SKM-1 (cell line): ENCODE measurements around the gene DMBT1.

Source experiments
- DNase-seq: peaks from one replicate; lab custom pipeline; 2025; ENCODE audit not compliant: unreplicated experiment; lab: John Stamatoyannopoulos, UW

The DMBT1 gene

DNA sequence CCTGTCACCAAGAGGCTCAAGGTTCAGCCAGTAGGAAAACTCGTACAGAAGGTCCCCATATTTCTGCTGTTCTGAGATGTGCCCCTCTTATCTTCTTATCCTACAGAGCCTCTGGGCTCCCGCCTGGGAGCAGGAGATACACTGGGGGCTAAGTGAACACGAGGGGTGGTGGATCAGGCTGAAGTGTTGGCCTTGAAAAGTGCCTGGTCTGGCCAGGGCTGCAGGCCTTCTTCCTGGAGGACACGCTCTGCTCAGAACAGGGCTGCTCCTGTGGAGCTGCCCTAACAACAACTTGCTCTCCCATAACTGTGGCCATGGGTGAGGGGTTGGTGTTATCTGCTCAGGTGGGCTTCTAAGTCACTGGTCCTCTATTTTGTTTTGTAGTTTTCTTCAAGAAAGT, 105.4 kb downstream of the DMBT1 start:
- DNase-seq: no peak

DNA sequence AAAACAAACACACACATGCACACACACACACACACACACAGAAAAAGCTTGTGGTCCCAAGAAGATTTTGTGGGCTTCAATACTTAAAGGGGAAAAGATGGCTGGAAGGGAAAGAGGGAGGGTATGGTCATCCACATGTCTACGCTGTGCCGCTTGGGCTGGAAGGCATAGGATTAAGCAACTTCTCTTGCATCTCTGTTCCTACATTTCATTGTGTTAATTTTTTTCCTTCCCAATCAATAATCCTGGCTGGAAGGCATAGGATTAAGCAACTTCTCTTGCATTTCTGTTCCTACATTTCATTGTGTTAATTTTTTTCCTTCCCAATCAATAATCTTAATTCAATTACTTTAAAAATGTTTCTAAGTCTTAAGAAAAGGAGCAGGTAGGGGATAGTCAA, 108.5 kb downstream of the DMBT1 start:
- no peak for DNase-seq

GRCh38 chr10:122669842-122670241, 109.3 kb downstream of the DMBT1 start:
- DNase-seq: no peak

GRCh38 chr10:122671355-122671754, 110.8 kb downstream of the DMBT1 start:
- no peak for DNase-seq

DNA sequence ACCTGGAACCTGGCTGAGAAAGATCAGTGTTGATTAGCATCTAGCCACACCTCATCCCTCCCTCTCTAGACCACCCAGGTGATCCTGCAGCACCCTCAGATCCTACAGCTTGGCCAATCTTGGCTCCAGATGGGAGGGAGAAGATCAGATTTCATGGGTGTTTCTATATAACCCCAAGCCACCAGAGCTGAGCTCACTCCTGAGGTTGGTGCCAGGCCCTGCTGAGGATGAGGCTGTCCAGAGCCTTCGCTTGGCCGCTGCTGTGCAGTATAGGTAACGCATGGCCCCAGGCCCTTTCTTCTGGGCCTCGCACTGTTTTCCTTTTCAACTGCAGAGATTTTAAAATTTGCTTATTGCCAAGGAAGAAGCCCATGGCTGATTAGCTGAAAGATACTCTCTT, 112.1 kb downstream of the DMBT1 start:
- DNase-seq: no peak

- DNase-seq: no peak
Observed at GRCh38 chr10:122673269-122673668, 112.7 kb downstream of the DMBT1 start.

DNA sequence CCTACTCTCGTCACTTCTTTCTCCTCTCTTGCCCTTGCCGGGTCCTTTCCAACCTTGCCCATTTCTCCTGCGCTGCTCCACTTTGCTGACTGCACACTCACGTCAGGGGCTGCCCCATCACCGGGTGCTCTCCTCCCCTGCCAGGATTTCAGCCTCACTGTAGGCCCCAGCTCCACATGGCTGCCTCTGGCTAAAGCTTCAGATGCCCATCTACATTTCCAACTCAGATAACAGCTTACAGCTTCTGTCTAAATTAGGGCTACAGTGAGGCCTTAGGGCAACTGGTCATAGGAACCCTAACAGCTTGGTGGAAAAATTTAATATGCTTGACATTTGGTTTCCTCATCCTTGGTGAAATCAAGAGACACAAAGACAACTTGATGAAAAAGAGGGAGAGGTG, 113.2 kb downstream of the DMBT1 start:
- no peak for DNase-seq

DNA sequence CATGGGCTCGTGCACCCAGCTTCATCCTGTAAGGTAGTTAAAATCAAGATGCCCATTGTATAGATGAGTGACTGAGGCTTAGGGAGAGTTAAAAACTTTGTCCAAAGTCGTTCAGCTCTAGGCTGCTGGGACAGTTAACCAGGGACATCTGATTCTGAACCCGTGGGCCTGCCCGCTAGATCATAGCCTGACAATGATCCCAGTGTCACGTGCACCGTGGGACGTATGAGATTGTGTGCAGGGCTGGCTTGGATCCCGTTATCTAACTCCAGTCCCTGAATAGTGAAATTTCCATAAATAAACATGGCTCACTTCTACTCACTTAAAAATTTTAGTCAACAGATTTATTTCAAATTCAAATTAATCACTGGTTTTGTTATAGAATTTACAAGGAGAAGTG, 114.2 kb downstream of the DMBT1 start:
- DNase-seq: no peak

- no peak for DNase-seq
Observed at GRCh38 chr10:122675278-122675677, 114.7 kb downstream of the DMBT1 start.

DNA sequence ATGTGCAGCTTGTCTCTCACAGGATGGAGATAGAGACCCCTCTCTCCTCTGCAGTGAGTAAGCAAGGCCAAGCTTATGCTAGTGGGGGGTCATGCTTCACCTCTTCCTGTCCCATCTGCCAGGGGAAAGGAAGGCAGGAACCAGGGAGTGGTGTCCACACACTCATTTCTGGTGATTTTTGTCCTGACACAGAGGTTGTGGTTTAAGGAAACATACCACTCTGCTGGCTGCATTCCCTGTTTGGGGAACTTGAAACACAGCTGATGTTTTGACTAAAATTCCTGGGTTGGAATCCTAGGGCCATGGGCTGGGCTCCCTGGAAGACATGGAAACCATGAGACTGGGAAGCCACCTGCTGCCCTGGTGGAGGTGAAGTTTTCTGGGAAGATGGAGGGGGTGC, 117.7 kb downstream of the DMBT1 start:
- no peak for DNase-seq

- DNase-seq: no peak
Observed at GRCh38 chr10:122682522-122682921, 122.0 kb downstream of the DMBT1 start.

GRCh38 chr10:122688293-122688989, 127.9 kb downstream of the DMBT1 start:
- DNase-seq: no peak

DNA sequence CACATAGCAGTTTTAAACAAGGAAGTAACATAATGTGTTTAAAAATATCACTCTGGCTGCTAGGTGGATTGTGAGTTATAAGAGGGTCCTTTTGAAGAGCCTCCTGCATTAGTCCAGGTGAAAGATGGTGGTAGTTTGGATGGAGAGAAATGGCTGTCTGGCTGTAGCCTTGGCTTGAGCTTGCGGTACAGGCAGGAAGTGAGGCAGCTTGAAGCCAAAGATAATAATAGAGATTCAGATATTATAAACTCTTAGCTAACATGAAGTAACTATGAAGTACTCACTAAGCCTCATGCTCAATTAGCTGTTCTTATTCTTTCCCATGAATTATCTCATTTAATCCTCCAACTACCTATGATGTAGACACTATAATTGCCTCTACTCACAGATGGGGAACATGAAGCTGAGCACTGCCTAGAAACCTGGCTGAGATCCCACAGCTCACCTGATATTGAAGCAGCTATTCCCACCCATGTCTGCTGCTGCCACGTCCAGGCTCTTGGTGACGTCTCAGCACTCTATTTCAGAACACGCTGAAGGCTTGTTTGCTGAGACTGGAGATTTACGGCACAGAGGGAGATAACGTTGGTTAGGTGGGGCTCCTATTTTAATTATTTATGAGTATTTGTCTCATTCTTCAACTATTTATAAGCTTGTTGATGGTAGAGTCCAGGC, 128.7 kb downstream of the DMBT1 start:
- no peak for DNase-seq

DNA sequence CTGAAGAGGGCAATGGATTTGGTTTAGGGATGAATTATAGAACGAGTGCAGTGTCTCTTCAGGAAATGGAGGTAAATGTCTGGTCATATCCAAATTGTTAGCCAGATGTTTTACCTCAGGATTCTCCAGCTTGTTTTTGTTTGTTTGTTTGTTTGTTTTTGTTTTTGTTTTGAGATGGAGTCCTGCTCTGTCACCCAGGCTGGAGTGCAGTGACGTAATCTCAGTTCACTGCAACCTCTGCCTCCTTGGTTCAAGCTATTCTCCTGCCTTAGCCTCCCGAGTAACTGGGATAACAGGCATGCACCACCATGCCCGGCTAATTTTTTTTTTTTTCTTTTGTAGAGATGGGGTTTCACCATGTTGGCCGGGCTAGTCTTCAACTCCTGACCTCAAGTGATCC, 132.2 kb downstream of the DMBT1 start:
- DNase-seq: no peak
